IMR-90 (cell line): ENCODE data around the gene CAPN8. TPM values are rescaled to one million over a fixed set of nuclear protein-coding genes. Genes with fewer than 3 reads are reported as not detected.

Source experiments
- ATAC-seq: fragments of 200-7000 bp; cut with Tn5 transposase; 2 replicates; pipeline ENCODE4 v1.9.1; 2020; ENCODE audit warnings: low read depth, mild to moderate bottlenecking, moderate library complexity
- BruUV-seq: library from RNA; stranded (reverse); fragments of 400-500 nt; replicated peaks from 2 replicates; lab custom pipeline; 2021; lab: Mats Ljungman, UMichigan
- CTCF ChIA-PET: fragments of 300-600 bp; formaldehyde crosslinking; extraction: SDS; loops from one replicate; lab custom pipeline; 2021; ENCODE audit warnings: antibody characterized with exemption; lab: Yijun Ruan, JAX
- POLR2A ChIA-PET: fragments of 300-600 bp; sonication (Branson Sonifier 250); formaldehyde crosslinking; loops from one replicate; lab custom pipeline; 2022; ENCODE audit warnings: antibody characterized with exemption; ENCODE audit not compliant: unreplicated experiment; lab: Charles Lee
- DNase-seq: peaks from one replicate; pipeline ENCODE4 v3.0.0; 2013
- H2AFZ ChIP-seq: replicated peaks from 2 replicates; pipeline ENCODE3; 2013; ENCODE audit warnings: low read length, mild to moderate bottlenecking; ENCODE audit not compliant: poor library complexity
- H2AK5ac ChIP-seq: 2 replicates; pipeline ENCODE4 v1.6.1; 2013; ENCODE audit warnings: low read depth, low read length, inconsistent platforms
- H2AK9ac ChIP-seq: replicated peaks from 2 replicates; pipeline ENCODE3; 2013; ENCODE audit warnings: mild to moderate bottlenecking, low read depth, low read length, moderate library complexity; ENCODE audit not compliant: poor library complexity
- H2BK120ac ChIP-seq: 2 replicates; pipeline ENCODE4 v1.6.1; 2013; ENCODE audit warnings: low read depth, low read length, inconsistent platforms
- H2BK15ac ChIP-seq: 3 replicates; pipeline ENCODE4 v1.6.1; 2013; ENCODE audit warnings: low read depth, low read length, inconsistent platforms
- H2BK20ac ChIP-seq: 2 replicates; pipeline ENCODE4 v1.6.1; 2013; ENCODE audit warnings: low read depth, mild to moderate bottlenecking, inconsistent platforms, low read length, moderate library complexity
- H2BK5ac ChIP-seq: 2 replicates; pipeline ENCODE4 v1.6.1; 2013; ENCODE audit warnings: mild to moderate bottlenecking, low read depth, low read length, inconsistent platforms; ENCODE audit not compliant: poor library complexity, severe bottlenecking
- H3K14ac ChIP-seq: replicated peaks from 2 replicates; pipeline ENCODE4 v1.6.1; 2013; ENCODE audit warnings: low read depth, low read length, inconsistent platforms
- H3K18ac ChIP-seq: 2 replicates; pipeline ENCODE4 v1.6.1; 2013; ENCODE audit warnings: low read depth, low read length, control low read depth
- H3K23ac ChIP-seq: 2 replicates; pipeline ENCODE4 v1.6.1; 2013; ENCODE audit warnings: low read depth, low read length, inconsistent platforms
- H3K27ac ChIP-seq: 2 replicates; pipeline ENCODE4 v1.5.1; 2013; ENCODE audit warnings: mild to moderate bottlenecking, control low read depth, low read length; ENCODE audit not compliant: insufficient read depth
- H3K27me3 ChIP-seq: 2 replicates; pipeline ENCODE4 v1.6.1; 2013; ENCODE audit warnings: low read length; ENCODE audit not compliant: control insufficient read depth, insufficient read depth
- H3K36me3 ChIP-seq: 2 replicates; pipeline ENCODE4 v1.6.1; 2013; ENCODE audit warnings: low read length, mixed read lengths; ENCODE audit not compliant: control insufficient read depth, insufficient read depth
- H3K4ac ChIP-seq: 2 replicates; pipeline ENCODE4 v1.6.1; 2013; ENCODE audit warnings: low read depth, low read length, inconsistent platforms
- H3K4me1 ChIP-seq: 2 replicates; pipeline ENCODE4 v1.6.1; 2013; ENCODE audit warnings: low read length, mixed read lengths; ENCODE audit not compliant: control insufficient read depth, insufficient read depth
- H3K4me2 ChIP-seq: 2 replicates; pipeline ENCODE4 v1.6.1; 2013; ENCODE audit warnings: low read depth, mild to moderate bottlenecking, control low read depth, low read length, moderate library complexity
- H3K4me3 ChIP-seq: 2 replicates; pipeline ENCODE4 v1.5.1; 2013; ENCODE audit warnings: low read depth, mild to moderate bottlenecking, control low read depth, low read length, moderate library complexity; ENCODE audit not compliant: insufficient read depth
- H3K56ac ChIP-seq: 2 replicates; pipeline ENCODE4 v1.6.1; 2013; ENCODE audit warnings: low read length, inconsistent platforms; ENCODE audit not compliant: insufficient read depth; ENCODE audit errors: extremely low read depth
- H3K79me1 ChIP-seq, 2 experiments: 2 replicates each; pipeline ENCODE4 v1.6.1; 2013; ENCODE audit warnings: low read length in 2 of 2, inconsistent platforms in 1 of 2, low read depth in 1 of 2
- H3K9ac ChIP-seq: 2 replicates; pipeline ENCODE4 v1.6.1; 2013; ENCODE audit warnings: low read depth, low read length, control low read depth
- H3K9me1 ChIP-seq: 2 replicates; pipeline ENCODE4 v1.6.1; 2013; ENCODE audit warnings: low read length, inconsistent platforms; ENCODE audit not compliant: insufficient read depth
- H3K9me3 ChIP-seq: 2 replicates; pipeline ENCODE4 v1.6.1; 2013; ENCODE audit warnings: low read length; ENCODE audit not compliant: control insufficient read depth, insufficient read depth
- H4K20me1 ChIP-seq: 2 replicates; pipeline ENCODE4 v1.6.1; 2013; ENCODE audit warnings: low read length, inconsistent platforms; ENCODE audit not compliant: insufficient read depth
- H4K5ac ChIP-seq: 2 replicates; pipeline ENCODE4 v1.6.1; 2013; ENCODE audit warnings: mild to moderate bottlenecking, low read depth, low read length, control low read depth
- H4K8ac ChIP-seq, 2 experiments: 2 replicates each; pipeline ENCODE4 v1.6.1; 2013; ENCODE audit warnings: low read depth in 2 of 2, low read length in 2 of 2, control low read depth in 1 of 2, inconsistent platforms in 1 of 2
- H4K91ac ChIP-seq: 2 replicates; pipeline ENCODE4 v1.6.1; 2013; ENCODE audit warnings: low read depth, low read length, inconsistent platforms; ENCODE audit not compliant: insufficient read depth
- BHLHE40 ChIP-seq: fragments of 150-350 bp; IDR thresholded peaks from 2 replicates; pipeline ENCODE4 v1.6.1; 2016; ENCODE audit warnings: mild to moderate bottlenecking, low read depth, low read length
- CEBPB ChIP-seq: IDR thresholded peaks from 2 replicates; pipeline ENCODE4 v1.6.1; 2012; ENCODE audit warnings: low read depth, low read length, improper control_type of control experiment
- CHD1 ChIP-seq: IDR thresholded peaks from 2 replicates; pipeline ENCODE4 v1.6.1; 2012; ENCODE audit warnings: low read depth, low read length, improper control_type of control experiment
- MAFK ChIP-seq: IDR thresholded peaks from 2 replicates; pipeline ENCODE4 v1.6.1; 2012; ENCODE audit warnings: low read depth, low read length, improper control_type of control experiment
- MAZ ChIP-seq: IDR thresholded peaks from 2 replicates; pipeline ENCODE4 v1.6.1; 2012; ENCODE audit warnings: low read depth, mild to moderate bottlenecking, low read length, improper control_type of control experiment, moderate library complexity, borderline replicate concordance
- POLR2A ChIP-seq: IDR thresholded peaks from 2 replicates; pipeline ENCODE4 v1.6.1; 2012; ENCODE audit warnings: mild to moderate bottlenecking, low read depth, low read length
- RAD21 ChIP-seq: IDR thresholded peaks from 2 replicates; pipeline ENCODE4 v1.6.1; 2012; ENCODE audit warnings: low read length, improper control_type of control experiment
- SMC3 ChIP-seq: fragments of 150-350 bp; IDR thresholded peaks from 2 replicates; pipeline ENCODE4 v1.6.1; 2016; ENCODE audit warnings: low read depth, mild to moderate bottlenecking, antibody characterized with exemption, low read length, moderate library complexity
- WGBS, 2 experiments: methylation state at CpG; one replicate each; pipeline versions ENCODE4 v1.1.5 to v1.1.7; 2013; ENCODE audit warnings: missing lambda C conversion rate in 2 of 2; ENCODE audit not compliant: insufficient read length in 1 of 2; ENCODE audit errors: extremely low coverage in 2 of 2; 5-methylcytosine and 5-hydroxymethylcytosine counted together
- dilution Hi-C: fragments of 300-500 bp; cut with HindIII; formaldehyde crosslinking; loops from one replicate; pipeline ENCODE4 v1.14.3; 2018; ENCODE audit warnings: low sequenced_read_pairs; ENCODE audit not compliant: unreplicated experiment
- in situ Hi-C: fragments of 300-500 bp; cut with MboI; formaldehyde crosslinking; loops from 3 replicates; pipeline ENCODE4 v1.14.3; 2019; ENCODE audit warnings: low sequenced_read_pairs, inconsistent platforms, mixed read lengths
- intact Hi-C: fragments of 100-400 bp; cut with micrococcal nuclease; formaldehyde crosslinking; loops from 2 replicates; pipeline ENCODE4 v1.10.0; 2022
- polyA plus RNA-seq, 3 experiments: library from polyadenylated mRNA; depleted of rRNA; stranded (reverse); fragments of >200 nt; gene quantifications; 2 replicates each; pipeline ENCODE4 v1.2.3, GENCODE V29; 2012; ENCODE audit warnings: low replicate concordance in 1 of 3
- total RNA-seq: library from RNA; depleted of rRNA; stranded (reverse); fragments of >200 nt; gene quantifications from 2 replicates; pipeline ENCODE4 v1.2.3, GENCODE V29; 2012
- TF ChIP-seq, protein P1 (sequence below): fragments of 150-350 bp; IDR thresholded peaks from 2 replicates; pipeline ENCODE4 v1.6.1; 2017; ENCODE audit warnings: mild to moderate bottlenecking, antibody characterized with exemption, low read length, low read depth
- TF ChIP-seq, protein P2 (sequence below): conservative IDR thresholded peaks from 2 replicates; pipeline ENCODE4 v1.5.1; 2012; ENCODE audit warnings: mild to moderate bottlenecking, low read depth, low read length, improper control_type of control experiment
- TF ChIP-seq, protein P3 (sequence below): fragments of 150-350 bp; IDR thresholded peaks from 2 replicates; pipeline ENCODE4 v1.6.1; 2016; ENCODE audit warnings: low read depth, mild to moderate bottlenecking, low read length, moderate library complexity, borderline replicate concordance

Gene CAPN8
- total and polyA plus RNA-seq, 2 of the 4 experiments (the other 2 are of a cell fraction): not detected

DNA sequence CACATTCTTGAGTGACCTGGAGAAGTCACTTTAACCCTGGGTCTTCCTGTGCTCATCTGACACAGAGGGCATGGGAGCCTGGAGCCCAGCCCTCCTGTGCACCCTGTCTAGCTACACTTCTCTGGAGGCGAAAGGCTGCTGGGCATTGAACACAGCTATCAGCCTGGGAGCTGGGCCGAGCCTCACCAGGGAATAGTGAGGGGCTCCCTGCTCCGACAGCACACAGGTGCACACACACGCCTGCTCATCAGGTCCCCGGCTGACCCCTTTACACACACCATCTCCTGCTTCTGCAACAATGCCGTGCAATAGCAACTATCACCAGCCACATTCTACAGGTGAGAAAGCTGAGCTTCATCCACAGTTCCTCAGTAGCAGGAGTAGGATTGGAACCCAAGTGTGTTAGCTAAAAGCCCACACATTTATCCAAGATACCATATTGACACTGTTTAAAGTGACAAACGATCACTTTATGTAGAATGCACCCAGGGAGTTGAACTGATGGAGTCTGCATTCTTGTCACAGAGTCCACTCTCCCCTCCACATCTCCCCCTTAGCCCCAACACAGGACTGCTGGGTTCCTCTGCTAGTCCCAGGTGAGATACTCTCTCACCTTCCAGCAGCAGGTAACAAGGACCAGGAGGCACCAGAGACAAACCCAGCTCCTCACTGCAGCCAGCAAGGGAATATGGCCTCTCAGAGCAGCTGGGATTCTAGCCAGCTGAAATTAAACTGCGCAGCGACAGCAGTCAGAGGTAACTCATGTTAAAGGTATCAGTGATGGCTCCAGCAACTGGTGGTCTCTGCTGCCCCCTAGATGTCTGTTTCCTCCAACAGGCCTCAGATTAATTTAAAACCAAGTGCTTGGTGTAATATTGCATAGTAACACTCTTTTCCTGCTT is 18.3 kb upstream of the CAPN8 start:
- CTCF ChIA-PET: interaction anchor here (0.8 to 1.6 kb wide), 4 partner anchors 22 to 574 kb away, joined by 3 to 11 read pairs (median 4); no protein-coding TSS in a partner anchor

More for the DNA sequence above, 18.3 kb upstream of the CAPN8 start:
- peak; percentile 60 for DNase-seq
- Histone ChIP-seq H3K4me2 (no peak overlapping the region), H4K8ac (no peak overlapping the region), H4K5ac (no peak overlapping the region), H2BK120ac (no peak overlapping the region), H3K14ac (no peak overlapping the region), H2BK5ac (no peak overlapping the region), H2AK5ac (no peak overlapping the region), H3K9ac (no peak overlapping the region), H2BK20ac (no peak overlapping the region), H4K91ac (no peak overlapping the region), H3K23ac (no peak overlapping the region), H2AFZ (no peak overlapping the region), H3K27ac (no peak overlapping the region), H2AK9ac (no peak overlapping the region), H3K9me1 (no peaks in the 10 kb centered on the region), H3K4me3 (no peak overlapping the region), H3K18ac (no peak overlapping the region), H3K79me1 (no peaks in the 10 kb centered on the region), H3K9me3 (no peaks in the 10 kb centered on the region), H3K27me3 (peaks cover 30% of the 10 kb centered on the region), H3K4ac (no peak overlapping the region), H3K4me1 (no peaks in the 10 kb centered on the region), H3K56ac (no peak overlapping the region), H4K20me1 (no peaks in the 10 kb centered on the region), H3K36me3 (no peaks in the 10 kb centered on the region), H2BK15ac (no peak overlapping the region)
- in situ Hi-C loops (loop anchor here (5.0 kb wide), 1 partner anchor 547 kb away; no protein-coding TSS in a partner anchor), intact Hi-C loops (loop anchor here (1.0 to 5.0 kb wide), 4 partner anchors 153 to 946 kb away; no protein-coding TSS in a partner anchor), dilution Hi-C loops (no loop called here)
- POLR2A ChIA-PET: no interaction called here
- peak; percentile 88 for ATAC-seq
- no TSS peak for BruUV-seq
- 60% methylated on average over 2 of the region's 9 CpGs; no CpG with 5 or more reads in 1 of the 2 experiments for WGBS, 2 experiments
- TF ChIP-seq, protein P1, sequence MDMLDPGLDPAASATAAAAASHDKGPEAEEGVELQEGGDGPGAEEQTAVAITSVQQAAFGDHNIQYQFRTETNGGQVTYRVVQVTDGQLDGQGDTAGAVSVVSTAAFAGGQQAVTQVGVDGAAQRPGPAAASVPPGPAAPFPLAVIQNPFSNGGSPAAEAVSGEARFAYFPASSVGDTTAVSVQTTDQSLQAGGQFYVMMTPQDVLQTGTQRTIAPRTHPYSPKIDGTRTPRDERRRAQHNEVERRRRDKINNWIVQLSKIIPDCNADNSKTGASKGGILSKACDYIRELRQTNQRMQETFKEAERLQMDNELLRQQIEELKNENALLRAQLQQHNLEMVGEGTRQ: no peak
- TF ChIP-seq POLR2A (no peak), MAFK (no peak), MAZ (no peak), BHLHE40 (no peak), SMC3 (peak; percentile 79), CHD1 (no peak), CEBPB (no peak), RAD21 (peak; percentile 91)
- TF ChIP-seq, protein P2, sequence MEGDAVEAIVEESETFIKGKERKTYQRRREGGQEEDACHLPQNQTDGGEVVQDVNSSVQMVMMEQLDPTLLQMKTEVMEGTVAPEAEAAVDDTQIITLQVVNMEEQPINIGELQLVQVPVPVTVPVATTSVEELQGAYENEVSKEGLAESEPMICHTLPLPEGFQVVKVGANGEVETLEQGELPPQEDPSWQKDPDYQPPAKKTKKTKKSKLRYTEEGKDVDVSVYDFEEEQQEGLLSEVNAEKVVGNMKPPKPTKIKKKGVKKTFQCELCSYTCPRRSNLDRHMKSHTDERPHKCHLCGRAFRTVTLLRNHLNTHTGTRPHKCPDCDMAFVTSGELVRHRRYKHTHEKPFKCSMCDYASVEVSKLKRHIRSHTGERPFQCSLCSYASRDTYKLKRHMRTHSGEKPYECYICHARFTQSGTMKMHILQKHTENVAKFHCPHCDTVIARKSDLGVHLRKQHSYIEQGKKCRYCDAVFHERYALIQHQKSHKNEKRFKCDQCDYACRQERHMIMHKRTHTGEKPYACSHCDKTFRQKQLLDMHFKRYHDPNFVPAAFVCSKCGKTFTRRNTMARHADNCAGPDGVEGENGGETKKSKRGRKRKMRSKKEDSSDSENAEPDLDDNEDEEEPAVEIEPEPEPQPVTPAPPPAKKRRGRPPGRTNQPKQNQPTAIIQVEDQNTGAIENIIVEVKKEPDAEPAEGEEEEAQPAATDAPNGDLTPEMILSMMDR: peak; percentile 84
- TF ChIP-seq, protein P3, sequence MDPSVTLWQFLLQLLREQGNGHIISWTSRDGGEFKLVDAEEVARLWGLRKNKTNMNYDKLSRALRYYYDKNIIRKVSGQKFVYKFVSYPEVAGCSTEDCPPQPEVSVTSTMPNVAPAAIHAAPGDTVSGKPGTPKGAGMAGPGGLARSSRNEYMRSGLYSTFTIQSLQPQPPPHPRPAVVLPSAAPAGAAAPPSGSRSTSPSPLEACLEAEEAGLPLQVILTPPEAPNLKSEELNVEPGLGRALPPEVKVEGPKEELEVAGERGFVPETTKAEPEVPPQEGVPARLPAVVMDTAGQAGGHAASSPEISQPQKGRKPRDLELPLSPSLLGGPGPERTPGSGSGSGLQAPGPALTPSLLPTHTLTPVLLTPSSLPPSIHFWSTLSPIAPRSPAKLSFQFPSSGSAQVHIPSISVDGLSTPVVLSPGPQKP: no peak
